Stimulated activated CD4-positive, alpha-beta T cell treated with anti-CD3 and anti-CD28 coated beads, Interleukin-12 subunit alpha, Interleukin-12 subunit beta, amount 100 ng/mL, for 48 hours (primary cell): ENCODE data around the gene SCRT2.
"Not testable (repeated sequence)": the region's sequence is repeated elsewhere in the genome, so short reads cannot be mapped to it uniquely, and the experiment has no call there.

Experiments
- DNase-seq, 3 donors: peaks; one replicate each; pipeline ENCODE4 v3.0.0-alpha.2; 2020; ENCODE audit warnings: low read depth in 2 of 3, low spot score in 1 of 3

The SCRT2 gene

GRCh38 chr20:701401-702129, 26.0 kb upstream of the SCRT2 start:
- DNase-seq, result no peak

- DNase-seq, result no peak
These were observed 24.3 kb upstream of the SCRT2 start for GRCh38 chr20:699811-700338.

GRCh38 chr20:699342-699741, 23.7 kb upstream of the SCRT2 start:
- no peak for DNase-seq

- no peak for DNase-seq
These were observed 22.7 kb upstream of the SCRT2 start for GRCh38 chr20:698276-698675.

- no peak for DNase-seq
These were observed 22.2 kb upstream of the SCRT2 start for GRCh38 chr20:697826-698225.

- DNase-seq, result no peak
These were observed 19.7 kb upstream of the SCRT2 start for GRCh38 chr20:695165-695866.

GRCh38 chr20:694496-694895, 18.9 kb upstream of the SCRT2 start:
- DNase-seq, result no peak

DNA sequence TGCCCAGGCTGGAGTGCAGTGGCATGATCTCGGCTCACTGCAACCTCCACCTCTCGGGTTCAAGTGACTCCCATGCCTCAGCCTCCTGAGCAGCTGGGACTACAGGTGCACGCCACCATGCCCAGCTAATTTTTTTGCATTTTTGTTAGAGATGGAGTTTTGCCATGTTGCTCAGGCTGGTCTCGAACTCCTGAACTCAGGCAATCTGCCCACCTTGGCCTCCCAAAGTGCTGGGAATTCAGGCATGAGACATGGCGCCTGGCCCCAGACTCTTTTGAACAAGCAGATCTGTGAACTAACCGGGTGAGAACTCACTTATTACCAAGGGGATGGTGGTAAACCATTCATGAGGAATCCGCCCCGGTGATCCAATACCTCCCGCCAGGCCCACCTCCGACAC, 18.2 kb upstream of the SCRT2 start:
- not testable (repeated sequence) for DNase-seq

DNA sequence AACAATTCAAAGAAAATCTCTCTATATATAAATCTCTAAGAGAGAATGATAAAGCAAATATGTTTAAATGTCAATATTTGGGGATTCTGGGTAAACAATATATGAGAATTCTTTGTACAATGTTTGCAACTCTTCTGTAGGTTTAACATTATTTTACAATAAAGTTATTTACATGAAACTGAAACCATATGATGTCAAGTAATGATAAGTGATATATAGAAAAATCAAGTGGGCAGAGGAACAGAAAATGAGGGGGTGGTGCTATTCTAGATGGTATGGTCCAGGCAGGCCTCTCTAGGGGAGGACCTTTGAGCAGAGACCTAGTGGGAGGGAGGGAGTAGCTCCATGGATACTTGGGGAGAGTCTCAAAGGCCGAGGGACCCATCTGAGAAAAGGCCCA, 16.4 kb upstream of the SCRT2 start:
- DNase-seq, result no peak

DNA sequence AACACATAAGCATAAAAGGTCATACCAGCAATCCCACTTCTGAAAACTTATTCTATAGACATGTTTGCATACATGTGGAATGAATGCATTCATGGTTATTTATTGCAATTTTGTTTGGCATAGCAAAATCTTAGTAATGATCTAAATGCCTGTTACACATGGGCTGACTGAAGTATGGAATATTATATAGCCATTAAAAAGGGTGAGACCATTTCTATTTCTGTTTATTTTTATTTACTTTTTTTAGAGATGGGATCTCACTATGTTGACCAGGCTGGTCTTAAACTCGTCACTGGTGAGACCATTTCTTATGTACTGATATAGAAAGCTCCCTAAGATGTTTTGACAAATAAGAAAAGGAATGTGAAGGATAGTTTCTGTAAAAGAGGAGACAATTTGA, 14.3 kb upstream of the SCRT2 start:
- DNase-seq, result no peak

- no peak for DNase-seq
These were observed 13.7 kb upstream of the SCRT2 start for GRCh38 chr20:689348-689747.

GRCh38 chr20:688809-689212, 13.2 kb upstream of the SCRT2 start:
- DNase-seq, result no peak

DNA sequence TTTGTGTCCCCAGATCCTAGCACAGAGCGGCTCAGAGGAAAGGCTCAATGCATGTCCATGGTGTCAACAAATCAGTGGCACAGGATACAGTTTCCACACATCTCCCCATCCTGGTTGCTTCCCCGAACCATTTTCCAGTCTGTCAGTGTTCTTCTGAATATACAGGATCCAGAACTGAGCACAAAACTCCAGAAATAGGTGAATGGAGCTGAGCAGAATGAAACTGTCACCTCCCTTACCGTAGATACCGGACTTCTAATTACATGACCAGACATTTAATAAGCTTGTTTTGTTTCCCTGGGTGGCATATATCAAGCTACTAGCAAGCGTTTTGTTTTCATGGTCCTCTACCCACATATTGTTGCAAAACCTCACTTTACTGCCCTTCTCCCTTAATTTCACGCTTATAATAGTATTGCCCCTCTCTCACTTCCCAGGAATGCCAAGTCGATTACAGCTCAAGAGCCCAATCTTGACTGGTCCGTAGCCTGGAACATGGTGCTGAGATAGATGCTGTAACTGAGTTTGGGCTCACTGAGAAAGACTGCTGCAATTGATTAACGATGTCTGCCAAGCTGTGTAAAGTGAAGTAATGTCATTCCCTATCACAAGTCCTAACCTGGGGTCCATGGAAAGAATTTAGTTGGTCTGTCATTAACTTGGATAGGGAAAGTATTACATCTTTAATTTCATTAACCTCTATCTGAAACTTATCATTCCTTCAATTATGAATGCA, 12.0 kb upstream of the SCRT2 start:
- no peak for DNase-seq

GRCh38 chr20:684676-685319, 9.2 kb upstream of the SCRT2 start:
- DNase-seq, result no peak

GRCh38 chr20:682123-682522, 6.5 kb upstream of the SCRT2 start:
- no peak for DNase-seq

DNA sequence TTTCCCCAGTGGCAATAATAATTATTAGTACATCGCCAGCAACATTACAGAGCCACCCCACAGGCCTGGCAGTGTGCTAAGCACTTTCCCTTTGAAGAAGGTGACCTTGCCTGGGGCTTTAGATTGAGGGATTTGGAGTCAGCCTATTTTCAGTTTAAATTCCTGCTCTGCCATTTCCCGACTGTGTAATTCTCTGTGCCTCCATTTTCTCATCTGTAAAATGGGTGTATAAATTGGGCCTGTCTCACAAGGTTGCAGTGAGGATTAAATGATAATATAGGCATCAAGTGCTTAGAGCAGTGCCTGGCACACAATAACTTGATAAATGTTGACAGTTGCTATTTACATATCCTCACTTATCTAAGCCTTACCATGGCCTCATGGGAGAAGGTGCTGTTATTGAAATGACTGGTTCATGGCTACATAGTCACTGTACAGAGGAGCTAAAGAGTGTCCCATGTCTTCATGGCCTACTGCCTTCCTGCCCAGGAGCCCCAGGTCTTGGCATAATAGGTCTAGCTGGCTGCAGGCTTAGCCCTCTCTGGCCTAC, 5.1 kb upstream of the SCRT2 start:
- no peak for DNase-seq

DNA sequence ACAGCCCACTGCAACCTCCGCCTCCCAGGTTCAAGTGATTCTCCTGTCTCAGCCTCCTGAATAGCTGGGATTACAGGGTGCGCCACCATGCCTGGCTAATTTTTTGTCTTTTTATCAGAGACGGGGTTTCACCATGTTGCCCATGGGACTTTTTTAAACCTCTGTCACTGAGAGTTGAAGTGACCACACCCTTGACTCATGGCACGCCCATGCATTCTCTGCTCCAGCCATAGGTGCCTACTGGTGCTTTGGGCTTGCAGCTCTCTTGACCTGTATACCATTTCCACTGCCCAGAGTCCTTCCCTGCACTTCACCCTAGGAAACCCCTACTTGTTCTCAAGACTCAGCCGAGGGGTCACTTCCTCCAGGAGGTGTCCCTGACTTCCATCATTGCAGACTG, 2.4 kb upstream of the SCRT2 start:
- DNase-seq, result no peak

DNA sequence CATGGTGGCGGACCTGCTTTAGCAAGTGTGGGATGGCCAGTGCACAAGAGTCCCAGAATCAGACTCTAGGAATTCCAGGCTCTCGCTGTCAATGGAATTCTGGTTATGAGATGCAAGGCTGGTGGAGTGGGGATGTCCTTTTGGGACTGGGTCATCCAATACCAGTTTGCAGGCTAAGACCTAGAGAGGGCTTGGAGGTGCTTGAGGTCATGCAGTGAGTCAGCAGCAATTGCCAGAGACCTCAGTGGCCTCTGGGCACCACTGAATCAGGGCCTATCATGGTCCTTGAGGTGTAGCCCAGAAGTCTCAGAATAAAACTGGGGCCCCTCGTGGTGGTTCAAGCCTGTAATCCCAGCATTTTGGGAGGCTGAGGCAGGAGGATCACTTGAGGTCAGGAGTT, 1.4 kb upstream of the SCRT2 start:
- no peak for DNase-seq

DNA sequence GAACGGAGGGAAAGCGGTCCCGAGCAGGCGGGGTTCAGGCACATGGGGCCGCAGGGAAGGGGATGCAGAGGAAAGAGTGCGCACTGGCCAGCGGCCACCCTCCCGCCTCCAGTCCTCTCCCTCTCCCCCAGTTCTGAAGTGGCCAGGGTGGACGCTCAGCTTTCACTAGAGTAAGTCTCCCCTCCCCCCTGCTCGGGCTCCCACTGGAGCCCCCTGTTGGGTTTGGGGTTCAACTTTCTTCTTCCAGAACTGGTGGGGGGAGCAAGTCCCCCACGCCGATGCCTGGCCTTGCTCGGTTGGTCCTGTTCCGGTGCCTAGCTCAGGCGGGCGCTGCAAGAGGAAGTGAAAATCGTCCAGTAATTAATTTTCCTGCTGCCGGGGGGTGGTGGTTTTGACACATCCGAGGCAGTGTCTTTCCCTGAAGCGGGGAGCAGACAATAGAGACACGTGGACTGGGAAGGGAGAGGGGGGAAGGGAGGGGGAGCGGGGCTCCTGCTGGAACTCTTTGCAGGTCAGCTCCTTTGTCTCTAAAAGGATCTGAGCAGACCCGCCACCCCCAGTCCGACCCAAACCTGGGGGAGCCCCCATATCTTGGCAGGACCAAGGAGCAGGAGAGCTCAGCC, 824 bp upstream of the SCRT2 start:
- no peak for DNase-seq

GRCh38 chr20:675033-675452, 559 bp downstream of the SCRT2 start:
- no peak for DNase-seq

DNA sequence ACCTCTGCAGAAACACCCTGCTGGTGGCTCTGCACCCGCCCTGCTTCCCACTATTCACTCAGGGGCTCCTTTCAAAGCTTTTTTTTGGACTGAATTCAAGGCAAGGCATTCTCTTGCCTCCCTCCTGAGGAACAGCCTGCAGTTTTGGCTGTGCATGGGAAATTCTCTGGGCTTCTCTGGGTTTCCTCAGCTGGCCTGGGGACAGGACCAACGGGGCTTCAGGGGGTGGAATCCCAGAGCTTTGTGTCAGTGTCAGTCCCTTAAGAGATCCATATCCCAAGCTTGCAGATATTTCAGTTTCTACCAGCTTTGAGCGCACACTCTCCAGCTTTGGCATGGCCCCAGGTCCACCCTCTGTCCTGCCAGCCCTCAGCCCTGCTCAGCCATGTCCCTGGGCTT, 2.0 kb downstream of the SCRT2 start:
- DNase-seq, result no peak
